ENCODE results near the gene B9D1.

B9D1 gene

GRCh38 chr17:19316761-19317358, 45.7 kb downstream of the B9D1 start:
- ATAC-seq (ENCODE audit: insufficient read depth, low read depth) (no peak), DNase-seq (no peak)
- Histone ChIP-seq H3K27me3 (ENCODE audit: insufficient read depth, low read length, poor library complexity) (peaks cover 45% of the 10 kb centered on the region), H3K9me3 (ENCODE audit: insufficient read depth, low read length, severe bottlenecking) (no peaks in the 10 kb centered on the region), H3K4me2 (ENCODE audit: insufficient read depth, low read length) (no peak overlapping the region), H3K9ac (ENCODE audit: low read depth, low read length) (no peak overlapping the region), H3K4me3 (ENCODE audit: low read depth in 1 of 2, low read length in 2 of 2) (no peak overlapping the region), H3K27ac (ENCODE audit: low read length) (no peak overlapping the region), H3K4me1 (ENCODE audit: insufficient read depth, low read length) (no peaks in the 10 kb centered on the region), H3K79me2 (ENCODE audit: insufficient read depth, low read length) (no peaks in the 10 kb centered on the region), H2AFZ (ENCODE audit: low read depth, low read length) (no peak overlapping the region), H4K20me1 (ENCODE audit: insufficient read depth, low read length) (peaks cover 44% of the 10 kb centered on the region), H3K36me3 (ENCODE audit: insufficient read depth, low read length) (no peaks in the 10 kb centered on the region)
- no peak for TF ChIP-seq EZH2 (IDR thresholded peaks at IDR 0.05; ENCODE audit: borderline replicate concordance, low read depth, low read length, severe bottlenecking)
- TF ChIP-seq, protein P1, sequence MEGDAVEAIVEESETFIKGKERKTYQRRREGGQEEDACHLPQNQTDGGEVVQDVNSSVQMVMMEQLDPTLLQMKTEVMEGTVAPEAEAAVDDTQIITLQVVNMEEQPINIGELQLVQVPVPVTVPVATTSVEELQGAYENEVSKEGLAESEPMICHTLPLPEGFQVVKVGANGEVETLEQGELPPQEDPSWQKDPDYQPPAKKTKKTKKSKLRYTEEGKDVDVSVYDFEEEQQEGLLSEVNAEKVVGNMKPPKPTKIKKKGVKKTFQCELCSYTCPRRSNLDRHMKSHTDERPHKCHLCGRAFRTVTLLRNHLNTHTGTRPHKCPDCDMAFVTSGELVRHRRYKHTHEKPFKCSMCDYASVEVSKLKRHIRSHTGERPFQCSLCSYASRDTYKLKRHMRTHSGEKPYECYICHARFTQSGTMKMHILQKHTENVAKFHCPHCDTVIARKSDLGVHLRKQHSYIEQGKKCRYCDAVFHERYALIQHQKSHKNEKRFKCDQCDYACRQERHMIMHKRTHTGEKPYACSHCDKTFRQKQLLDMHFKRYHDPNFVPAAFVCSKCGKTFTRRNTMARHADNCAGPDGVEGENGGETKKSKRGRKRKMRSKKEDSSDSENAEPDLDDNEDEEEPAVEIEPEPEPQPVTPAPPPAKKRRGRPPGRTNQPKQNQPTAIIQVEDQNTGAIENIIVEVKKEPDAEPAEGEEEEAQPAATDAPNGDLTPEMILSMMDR (IDR thresholded peaks at IDR 0.05; ENCODE audit: borderline replicate concordance, extremely low read depth, low read length, poor library complexity, severe bottlenecking) = no peak

GRCh38 chr17:19315104-19315503, 47.4 kb downstream of the B9D1 start:
- Histone ChIP-seq H3K36me3 (ENCODE audit: insufficient read depth, low read length) (no peaks in the 10 kb centered on the region), H3K4me1 (ENCODE audit: insufficient read depth, low read length) (no peaks in the 10 kb centered on the region), H3K27me3 (ENCODE audit: insufficient read depth, low read length, poor library complexity) (peaks cover 52% of the 10 kb centered on the region), H3K9ac (ENCODE audit: low read depth, low read length) (no peak overlapping the region), H4K20me1 (ENCODE audit: insufficient read depth, low read length) (peaks cover 29% of the 10 kb centered on the region), H3K4me2 (ENCODE audit: insufficient read depth, low read length) (no peak overlapping the region), H3K4me3 (ENCODE audit: low read depth in 1 of 2, low read length in 2 of 2) (no peak overlapping the region), H3K79me2 (ENCODE audit: insufficient read depth, low read length) (no peaks in the 10 kb centered on the region), H2AFZ (ENCODE audit: low read depth, low read length) (no peak overlapping the region), H3K27ac (ENCODE audit: low read length) (no peak overlapping the region), H3K9me3 (ENCODE audit: insufficient read depth, low read length, severe bottlenecking) (no peaks in the 10 kb centered on the region)
- ATAC-seq (ENCODE audit: insufficient read depth, low read depth) (no peak), DNase-seq (no peak)
- TF ChIP-seq, protein P1 (IDR thresholded peaks at IDR 0.05; ENCODE audit: borderline replicate concordance, extremely low read depth, low read length, poor library complexity, severe bottlenecking) = no peak
- no peak for TF ChIP-seq EZH2 (IDR thresholded peaks at IDR 0.05; ENCODE audit: borderline replicate concordance, low read depth, low read length, severe bottlenecking)

- H3K4me3 ChIP-seq (ENCODE audit: low read depth in 1 of 2, low read length in 2 of 2) = no peak overlapping the region
- H3K27ac ChIP-seq (ENCODE audit: low read length) = no peak overlapping the region
- H3K36me3 ChIP-seq (ENCODE audit: insufficient read depth, low read length) = no peaks in the 10 kb centered on the region
- no peaks in the 10 kb centered on the region for H3K9me3 ChIP-seq (ENCODE audit: insufficient read depth, low read length, severe bottlenecking)
- TF ChIP-seq EZH2 (IDR thresholded peaks at IDR 0.05; ENCODE audit: borderline replicate concordance, low read depth, low read length, severe bottlenecking) = no peak
- TF ChIP-seq, protein P1 (IDR thresholded peaks at IDR 0.05; ENCODE audit: borderline replicate concordance, extremely low read depth, low read length, poor library complexity, severe bottlenecking) = no peak
- DNase-seq (no peak), ATAC-seq (ENCODE audit: insufficient read depth, low read depth) (no peak)
- H3K9ac ChIP-seq (ENCODE audit: low read depth, low read length) = no peak overlapping the region
- H3K27me3 ChIP-seq (ENCODE audit: insufficient read depth, low read length, poor library complexity) = peaks cover 62% of the 10 kb centered on the region
- H3K4me2 ChIP-seq (ENCODE audit: insufficient read depth, low read length) = no peak overlapping the region
- H2AFZ ChIP-seq (ENCODE audit: low read depth, low read length) = no peak overlapping the region
- H3K4me1 ChIP-seq (ENCODE audit: insufficient read depth, low read length) = no peaks in the 10 kb centered on the region
- H3K79me2 ChIP-seq (ENCODE audit: insufficient read depth, low read length) = no peaks in the 10 kb centered on the region
- peaks cover 36% of the 10 kb centered on the region for H4K20me1 ChIP-seq (ENCODE audit: insufficient read depth, low read length)
Observed at GRCh38 chr17:19313746-19314651, 48.5 kb downstream of the B9D1 start.
